LNCAP (cell line): ENCODE data around the gene PPP2R5E.

Experiments
- TF ChIP-seq, protein P1 (sequence below): fragments of 450-650 bp; IDR thresholded peaks from 2 replicates; pipeline ENCODE4 v1.5.1; 2017; ENCODE audit warnings: mild to moderate bottlenecking

PPP2R5E gene

DNA sequence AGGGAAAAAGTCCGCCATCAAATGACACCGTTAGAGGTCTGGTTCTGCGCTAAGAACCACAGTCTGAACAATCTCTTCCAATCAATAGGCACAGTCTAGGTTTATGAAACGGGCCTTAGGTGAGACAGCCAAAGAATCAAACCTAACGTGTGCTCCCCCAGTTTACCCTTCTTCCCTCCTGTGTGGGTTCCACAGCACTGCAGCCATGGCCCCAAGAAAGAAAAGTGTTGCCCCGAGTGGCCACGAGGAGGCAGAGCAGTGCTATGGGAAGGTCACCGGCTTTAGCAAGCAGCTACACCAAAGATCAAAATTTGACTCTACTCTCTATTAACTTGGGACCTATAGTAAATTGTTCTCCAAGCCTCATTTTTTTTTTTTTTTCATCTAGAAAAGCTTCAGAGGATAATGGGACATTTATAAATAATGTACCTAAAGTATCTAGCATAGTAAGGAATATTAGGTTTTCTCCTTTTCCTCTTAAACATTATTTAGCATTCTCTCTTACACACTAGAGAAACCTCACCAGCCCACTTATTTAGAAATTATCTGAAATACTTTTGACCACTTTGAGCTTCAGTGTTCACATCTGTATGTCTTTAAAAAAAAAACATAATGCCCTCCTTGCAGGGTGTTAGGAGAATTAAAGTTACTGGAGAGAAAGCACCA, 154.3 kb downstream of the PPP2R5E start:
- TF ChIP-seq, protein P1, sequence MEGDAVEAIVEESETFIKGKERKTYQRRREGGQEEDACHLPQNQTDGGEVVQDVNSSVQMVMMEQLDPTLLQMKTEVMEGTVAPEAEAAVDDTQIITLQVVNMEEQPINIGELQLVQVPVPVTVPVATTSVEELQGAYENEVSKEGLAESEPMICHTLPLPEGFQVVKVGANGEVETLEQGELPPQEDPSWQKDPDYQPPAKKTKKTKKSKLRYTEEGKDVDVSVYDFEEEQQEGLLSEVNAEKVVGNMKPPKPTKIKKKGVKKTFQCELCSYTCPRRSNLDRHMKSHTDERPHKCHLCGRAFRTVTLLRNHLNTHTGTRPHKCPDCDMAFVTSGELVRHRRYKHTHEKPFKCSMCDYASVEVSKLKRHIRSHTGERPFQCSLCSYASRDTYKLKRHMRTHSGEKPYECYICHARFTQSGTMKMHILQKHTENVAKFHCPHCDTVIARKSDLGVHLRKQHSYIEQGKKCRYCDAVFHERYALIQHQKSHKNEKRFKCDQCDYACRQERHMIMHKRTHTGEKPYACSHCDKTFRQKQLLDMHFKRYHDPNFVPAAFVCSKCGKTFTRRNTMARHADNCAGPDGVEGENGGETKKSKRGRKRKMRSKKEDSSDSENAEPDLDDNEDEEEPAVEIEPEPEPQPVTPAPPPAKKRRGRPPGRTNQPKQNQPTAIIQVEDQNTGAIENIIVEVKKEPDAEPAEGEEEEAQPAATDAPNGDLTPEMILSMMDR = peak; percentile 89

DNA sequence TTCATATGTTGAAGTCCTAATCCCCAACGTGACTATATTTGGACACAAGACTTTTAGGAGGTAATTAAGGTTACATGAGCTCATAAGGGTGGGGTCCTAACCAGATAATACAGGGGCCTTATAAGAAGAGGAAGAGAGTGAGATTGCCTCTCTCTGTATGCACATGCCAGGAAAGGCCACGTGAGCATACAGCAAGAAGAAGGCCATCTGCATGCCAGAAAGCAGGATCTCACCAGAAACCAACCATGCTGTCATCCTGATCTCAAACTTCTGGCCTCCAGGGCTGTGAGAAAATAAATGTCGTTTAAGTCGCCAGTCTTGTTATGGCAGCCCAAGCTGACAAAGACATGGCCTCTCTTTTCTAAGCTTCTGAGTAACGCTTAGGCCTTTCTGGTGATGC, 155.5 kb downstream of the PPP2R5E start:
- TF ChIP-seq, protein P1 = no peak

DNA sequence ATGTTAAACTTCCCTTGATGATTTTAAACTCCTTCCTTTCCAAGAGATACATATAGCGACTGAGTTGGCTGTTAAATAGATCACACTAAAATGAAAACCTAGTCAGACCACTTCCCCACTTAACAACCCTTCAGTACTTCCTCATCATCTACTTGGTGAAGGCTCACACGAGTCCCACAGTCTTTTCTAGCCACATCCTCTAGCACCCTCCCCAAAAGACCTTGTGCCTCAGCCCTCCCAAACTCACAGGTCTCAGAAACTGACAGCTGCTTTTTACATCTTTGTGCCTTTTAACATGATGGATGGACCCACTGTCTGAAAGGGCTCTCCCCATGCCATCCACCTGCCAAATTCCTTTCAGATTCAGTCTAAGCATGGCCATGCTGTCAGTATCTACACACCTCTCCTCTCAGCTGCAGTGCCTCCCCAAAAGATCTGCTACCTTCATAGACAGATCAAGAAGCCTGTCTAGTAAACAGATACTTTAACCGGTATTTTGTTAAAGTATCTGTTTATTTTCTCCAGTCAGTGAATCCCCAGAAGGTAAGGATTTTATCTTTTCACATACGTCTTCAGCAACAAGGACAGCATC, 159.3 kb downstream of the PPP2R5E start:
- TF ChIP-seq, protein P1 = no peak

DNA sequence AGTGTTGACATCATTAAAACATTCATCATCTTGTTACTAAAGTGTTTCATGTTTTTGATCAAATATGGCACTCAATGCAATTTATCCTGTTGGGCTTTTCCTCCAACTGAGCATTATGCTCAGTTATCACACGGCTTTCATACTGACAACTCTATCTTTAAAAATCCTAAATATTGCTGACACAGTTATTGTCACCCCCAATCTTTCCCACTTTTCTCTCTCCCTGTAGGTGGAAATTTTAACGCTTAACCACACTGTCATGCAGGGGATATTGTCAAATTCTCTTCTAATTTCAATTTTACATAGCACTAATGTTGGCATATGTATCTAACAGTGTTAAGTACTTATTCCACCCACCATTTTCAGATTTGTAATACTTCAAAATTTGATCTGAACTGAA, 164.7 kb downstream of the PPP2R5E start:
- TF ChIP-seq, protein P1 = no peak

DNA sequence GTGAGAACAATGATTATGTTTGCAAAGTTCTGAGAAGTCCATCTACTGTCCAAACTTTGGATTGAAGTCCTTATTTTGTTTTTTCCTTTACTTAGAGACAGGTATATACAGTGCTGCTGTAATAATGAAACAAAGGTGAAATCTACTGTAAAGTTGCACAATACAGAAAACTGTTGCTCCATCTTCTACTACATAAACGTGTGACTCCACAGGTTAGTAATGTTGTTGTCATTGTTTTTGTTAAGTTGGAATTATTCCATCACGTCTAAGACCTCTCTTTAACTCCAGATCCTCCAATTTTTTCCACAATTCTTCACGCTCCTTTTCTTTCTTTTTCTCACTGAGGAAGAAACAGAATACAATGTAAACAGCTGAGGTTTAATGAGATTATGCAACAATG, 167.4 kb downstream of the PPP2R5E start:
- TF ChIP-seq, protein P1 = no peak

DNA sequence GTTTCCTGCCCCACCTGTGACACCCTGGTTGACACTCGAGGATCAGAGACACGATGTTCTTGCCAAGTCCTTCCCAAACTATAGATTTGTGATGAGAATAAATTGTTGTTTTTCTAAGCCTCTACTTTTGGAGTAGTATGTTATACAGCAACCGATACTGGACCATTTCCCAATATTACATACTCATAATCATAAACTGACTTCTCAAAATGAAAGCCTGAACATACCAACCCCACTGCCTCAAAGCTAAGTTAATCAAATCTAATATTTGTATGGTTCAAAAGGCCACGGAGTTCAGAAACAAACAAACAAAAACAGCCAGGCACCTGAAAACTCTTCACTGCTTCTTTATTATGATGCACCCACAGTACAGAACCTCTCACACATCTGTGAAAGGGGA, 172.1 kb downstream of the PPP2R5E start:
- TF ChIP-seq, protein P1 = no peak

DNA sequence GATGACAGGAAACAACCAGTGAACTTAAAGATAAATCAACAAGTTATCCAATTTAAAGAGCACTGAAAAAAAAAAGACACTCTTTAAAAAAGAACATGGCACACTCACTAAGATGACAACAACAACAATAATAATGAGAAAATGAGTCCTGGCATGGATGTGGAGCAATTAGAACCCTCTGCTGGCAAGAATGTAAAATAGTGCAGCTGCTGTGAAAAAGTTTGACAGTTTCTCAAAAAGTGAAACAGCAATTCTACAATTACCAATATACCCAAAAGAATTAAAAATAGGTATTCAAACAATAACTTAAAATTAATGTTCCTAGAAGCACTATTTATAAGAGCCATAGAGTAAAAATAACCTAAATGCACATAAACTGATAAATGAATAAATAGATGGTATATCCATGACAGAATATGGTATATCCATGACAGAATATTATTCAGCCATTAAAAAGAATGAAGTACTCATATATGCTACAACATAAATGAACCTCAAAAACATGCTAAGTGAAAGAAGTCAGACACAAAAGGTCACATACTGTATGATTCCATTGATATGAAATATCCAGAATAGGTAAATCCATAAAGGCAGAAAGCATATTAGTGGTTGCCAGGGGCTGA, 175.3 kb downstream of the PPP2R5E start:
- TF ChIP-seq, protein P1 = no peak
